Activated T-cell treated with anti-CD3 and anti-CD28 coated beads for 1 hour (primary cell): Measurements from ENCODE around the gene SREBF2.

ENCODE experiments used
- DNase-seq: peaks from one replicate; pipeline ENCODE4 v3.0.0-alpha.2; 2020; ENCODE audit warnings: low read depth

SREBF2 gene

DNA sequence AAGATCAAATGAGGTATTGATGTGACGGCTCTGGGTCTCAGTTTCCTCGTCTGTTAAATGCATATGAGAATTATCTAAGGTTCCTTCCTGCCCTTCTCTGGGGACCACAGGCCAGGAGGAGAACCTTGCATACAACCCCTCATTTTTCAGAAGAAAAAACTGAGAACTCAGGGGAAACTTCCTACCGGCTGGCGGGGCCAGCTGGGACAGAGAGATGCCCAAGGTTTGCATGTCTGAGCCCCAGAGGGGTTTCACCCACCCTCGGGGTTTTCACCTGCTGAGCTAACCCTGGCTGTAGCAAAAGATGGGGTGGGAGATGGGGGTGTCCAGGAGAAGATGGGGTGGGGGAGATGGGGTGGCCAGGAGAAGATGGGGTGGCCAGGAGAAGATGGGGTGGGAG, 89.4 kb downstream of the SREBF2 start:
- no peak for DNase-seq

DNA sequence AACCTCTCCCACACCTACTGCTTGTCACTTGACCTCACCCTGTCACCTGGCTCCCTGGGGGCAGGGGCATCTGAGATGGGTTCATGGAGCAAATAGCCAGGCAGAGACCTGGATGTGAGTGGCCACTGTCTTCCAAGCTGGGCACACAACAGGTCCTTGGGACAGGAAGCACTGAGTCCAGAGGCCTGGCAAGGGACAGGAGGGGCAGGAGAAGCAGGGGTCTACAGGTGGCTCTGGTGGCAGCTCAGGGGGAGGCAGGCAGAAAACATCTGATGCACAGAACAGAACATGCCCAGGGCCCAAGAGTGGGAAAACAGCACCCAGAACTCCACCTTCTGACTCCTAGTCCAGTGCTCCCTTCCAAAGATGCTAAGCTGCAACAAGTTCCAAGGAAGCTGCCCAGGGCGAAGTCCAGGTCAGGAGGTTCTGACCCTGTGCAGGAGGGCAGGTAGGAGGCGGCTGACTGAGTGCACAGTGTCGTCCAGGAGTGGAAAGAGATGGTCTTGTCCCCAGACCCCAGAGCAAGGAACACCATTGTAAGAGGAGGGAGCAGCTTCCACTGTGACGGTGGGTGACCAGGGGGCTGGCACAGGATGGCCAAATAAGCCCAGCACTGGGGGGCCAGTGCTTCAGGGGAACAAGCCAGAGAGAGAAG, 90.2 kb downstream of the SREBF2 start:
- no peak for DNase-seq

DNA sequence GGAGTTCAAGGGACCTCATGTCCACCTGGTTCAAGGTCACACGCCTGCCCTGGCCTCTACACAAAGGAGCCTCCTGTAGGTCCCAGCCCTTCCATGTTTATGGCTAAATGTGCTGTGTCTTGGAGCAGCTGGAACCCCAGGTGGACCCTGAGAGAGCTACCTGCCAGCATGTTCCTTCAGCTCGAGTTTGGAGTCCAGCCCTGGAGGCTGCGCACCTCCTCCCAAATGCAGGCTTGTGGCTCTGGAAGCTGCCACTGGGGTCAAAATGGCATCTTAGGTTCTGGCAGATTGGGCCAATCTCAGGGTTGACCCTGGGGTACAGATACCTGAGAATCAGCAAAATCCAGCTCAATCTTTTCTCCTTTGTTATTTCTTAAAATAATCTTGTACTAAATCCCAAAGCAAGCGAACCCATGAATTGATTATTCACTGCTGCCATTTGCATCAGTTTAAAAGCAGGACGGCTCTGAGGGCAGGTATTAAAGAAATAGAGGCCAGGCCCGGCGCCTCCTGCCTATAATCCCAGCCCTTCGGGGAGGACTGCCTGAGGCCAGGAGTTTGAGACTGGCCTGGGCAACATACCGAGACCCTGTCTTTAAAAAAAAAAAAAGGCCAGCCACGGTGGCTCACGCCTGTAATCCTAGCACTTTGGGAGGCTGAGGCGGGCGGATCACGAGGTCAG, 90.8 kb downstream of the SREBF2 start:
- no peak for DNase-seq

- DNase-seq, result peak; percentile 72
These were observed 93.0 kb downstream of the SREBF2 start for GRCh38 chr22:41925783-41926460.

- no peak for DNase-seq
These were observed 94.9 kb downstream of the SREBF2 start for GRCh38 chr22:41927813-41928212.

DNA sequence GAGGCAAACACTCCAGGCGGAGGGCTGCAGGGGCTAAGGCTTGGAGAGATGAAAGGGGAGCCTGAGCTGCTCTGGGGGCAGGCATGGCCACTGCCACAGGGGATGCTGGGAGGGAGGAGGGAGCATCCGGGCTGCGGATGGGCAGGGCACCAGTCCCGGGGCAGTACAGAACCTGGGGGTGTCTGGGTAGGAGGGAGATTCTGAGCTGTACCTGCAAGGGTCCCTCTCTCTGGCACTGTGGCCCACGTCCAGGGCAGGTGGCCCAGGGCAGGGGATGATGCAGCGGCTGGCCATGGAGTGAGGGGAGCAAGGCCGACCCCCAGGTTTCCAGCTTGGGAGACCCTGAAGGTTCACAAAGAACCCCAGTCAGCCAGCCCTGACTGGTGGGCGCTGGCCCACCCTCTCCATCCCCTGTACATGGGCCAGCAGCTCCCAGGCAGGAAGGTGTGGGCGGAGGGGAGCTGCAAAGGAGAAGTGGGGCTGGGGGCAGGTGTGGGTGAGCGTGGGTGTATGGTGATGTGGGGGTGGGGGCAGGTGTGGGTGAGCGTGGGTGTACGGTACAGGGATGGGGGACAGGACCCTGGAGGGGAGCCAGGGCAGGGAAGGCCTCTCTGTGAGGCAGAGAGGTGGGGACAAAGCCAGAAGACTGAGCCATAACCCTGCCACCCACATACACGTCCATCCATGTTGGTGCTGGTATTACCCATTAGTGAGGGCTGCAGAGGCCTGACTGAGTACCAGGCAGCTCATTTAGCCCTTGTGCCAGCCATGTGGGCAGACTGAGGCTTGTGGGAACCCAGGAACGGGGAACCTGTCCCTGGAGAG, 95.9 kb downstream of the SREBF2 start:
- DNase-seq, result no peak

DNA sequence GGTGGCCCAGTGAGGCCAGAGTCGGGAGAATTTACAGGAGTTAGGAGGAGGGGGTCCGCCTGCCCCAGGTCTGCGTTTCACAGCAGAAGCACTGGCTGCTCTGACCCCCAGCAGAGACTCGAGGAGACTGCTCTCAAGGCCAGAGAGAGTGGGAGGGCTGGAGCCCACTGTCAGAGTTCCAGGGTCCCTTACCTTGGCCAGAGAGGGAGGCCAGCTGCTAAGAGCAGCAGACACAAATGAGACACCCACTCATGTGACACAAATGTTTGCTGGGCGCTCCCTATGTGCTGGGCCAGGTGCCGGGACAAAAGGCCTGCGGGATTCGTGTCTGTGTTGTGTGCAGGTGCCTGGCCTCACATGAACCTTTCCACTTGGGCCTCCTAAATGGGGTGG, 96.5 kb downstream of the SREBF2 start:
- no peak for DNase-seq

- no peak for DNase-seq
These were observed 98.9 kb downstream of the SREBF2 start for GRCh38 chr22:41931701-41932269.

DNA sequence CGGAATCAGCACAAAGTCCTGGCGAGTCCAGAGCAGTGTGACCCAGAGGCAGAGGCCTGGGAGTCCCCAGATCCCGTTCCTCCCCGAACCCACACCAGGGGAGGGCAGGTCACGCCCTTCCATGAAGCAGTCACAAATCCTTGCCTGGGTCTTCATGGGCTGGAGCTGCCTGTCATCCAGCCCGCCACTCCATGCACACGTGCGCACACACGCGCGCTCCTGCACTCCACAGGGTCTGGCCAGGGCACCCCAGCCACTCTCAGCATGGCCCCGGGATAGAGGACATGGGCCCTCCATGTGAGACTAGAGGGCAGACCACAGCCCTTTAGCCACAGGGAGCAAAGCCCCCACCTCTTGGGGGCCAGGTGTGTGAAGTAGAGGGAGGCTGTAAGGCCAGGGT, 99.4 kb downstream of the SREBF2 start:
- no peak for DNase-seq

DNA sequence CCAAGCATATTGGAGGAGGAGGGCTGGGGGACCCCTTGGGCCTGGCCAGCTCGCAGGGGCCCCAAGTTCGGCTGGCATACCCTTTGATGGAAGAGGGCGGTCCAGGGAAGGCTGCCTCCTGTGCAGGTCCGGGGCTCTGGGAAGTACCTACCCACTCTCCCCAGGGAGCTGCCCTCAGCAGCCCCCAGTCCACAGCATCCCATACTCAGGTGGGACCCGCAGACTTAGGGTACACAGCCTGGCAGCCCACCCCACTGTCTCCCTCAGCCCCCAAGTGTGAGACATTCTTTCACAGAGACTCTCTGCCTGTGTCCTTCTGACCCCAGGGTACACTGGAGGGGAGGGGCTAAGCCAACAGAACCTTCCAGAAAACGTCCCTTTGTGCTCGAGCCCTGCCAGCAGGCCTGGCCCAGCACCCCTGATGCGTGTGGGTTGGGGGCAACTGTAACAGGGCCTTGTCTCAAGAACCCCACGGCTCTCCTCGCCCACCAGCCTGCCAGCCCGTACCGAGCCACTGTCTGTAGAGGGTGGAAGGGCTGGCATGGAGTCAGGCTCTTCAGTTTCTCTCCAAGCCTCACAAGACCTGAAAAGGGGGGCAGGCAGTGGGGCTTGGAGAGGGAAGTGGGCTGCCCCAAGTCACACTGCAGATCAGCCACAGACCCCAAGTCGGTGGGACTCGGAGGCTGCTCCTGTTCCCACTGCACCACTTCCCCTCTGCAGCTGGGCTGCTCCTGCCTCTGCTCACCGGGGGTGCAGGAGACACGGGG, 100.7 kb downstream of the SREBF2 start:
- DNase-seq, result no peak

DNA sequence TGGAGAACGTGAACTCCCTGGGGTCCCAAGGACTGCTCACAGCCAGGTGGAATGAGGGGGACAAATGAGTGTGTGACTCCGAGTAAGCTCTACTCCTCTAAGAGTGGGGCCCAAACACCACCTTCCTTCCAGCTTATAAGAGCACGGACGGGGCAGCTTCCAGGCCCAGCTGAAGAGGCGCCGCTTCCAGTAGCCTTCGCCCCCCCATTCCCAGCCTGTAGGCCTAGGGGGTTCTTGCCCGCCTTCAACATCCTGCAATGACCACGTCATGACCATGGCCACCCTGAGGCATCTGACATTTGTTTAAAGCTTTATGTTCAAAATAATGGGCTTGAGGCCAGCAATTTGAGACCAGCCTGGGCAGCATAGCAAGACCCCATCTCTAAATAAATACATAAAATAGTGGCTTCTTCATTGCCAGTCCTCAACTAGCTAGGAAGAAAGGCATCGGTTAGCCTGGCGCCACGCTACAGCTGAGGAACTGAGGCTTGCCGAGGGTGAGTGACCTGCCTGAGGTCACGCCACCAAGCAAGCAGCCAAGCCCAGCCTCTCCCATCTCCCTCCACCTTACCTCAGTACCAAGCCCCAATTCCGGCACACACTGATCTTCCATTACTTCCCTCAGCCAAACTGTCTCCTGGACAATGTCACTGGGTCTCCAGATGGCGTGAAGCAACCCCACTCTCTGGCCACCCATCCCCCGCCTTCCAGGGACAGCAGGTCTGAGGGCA, 101.5 kb downstream of the SREBF2 start:
- no peak for DNase-seq

DNA sequence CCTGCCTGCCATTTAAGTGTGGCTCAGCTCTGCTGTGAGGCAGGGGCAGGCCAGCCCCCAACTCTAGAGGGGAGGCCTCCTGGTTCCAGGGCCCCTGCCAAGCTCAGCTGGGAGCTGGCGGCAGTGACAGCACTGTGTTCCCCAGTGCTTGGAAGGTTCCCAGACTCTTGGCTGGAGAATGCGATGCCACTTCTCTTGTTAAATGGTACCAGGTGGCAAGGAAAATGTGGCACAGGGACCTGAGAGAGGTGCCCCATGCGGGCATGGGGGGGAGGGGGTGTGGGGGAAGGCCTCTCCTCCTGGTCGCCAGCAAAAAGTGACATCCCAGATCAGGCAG, 102.1 kb downstream of the SREBF2 start:
- no peak for DNase-seq

- DNase-seq, result no peak
These were observed 102.6 kb downstream of the SREBF2 start for GRCh38 chr22:41935509-41935908.

GRCh38 chr22:41936894-41937169, 103.9 kb downstream of the SREBF2 start:
- DNase-seq, result no peak

GRCh38 chr22:41939981-41940831, 107.3 kb downstream of the SREBF2 start:
- peak; percentile 88 for DNase-seq

DNA sequence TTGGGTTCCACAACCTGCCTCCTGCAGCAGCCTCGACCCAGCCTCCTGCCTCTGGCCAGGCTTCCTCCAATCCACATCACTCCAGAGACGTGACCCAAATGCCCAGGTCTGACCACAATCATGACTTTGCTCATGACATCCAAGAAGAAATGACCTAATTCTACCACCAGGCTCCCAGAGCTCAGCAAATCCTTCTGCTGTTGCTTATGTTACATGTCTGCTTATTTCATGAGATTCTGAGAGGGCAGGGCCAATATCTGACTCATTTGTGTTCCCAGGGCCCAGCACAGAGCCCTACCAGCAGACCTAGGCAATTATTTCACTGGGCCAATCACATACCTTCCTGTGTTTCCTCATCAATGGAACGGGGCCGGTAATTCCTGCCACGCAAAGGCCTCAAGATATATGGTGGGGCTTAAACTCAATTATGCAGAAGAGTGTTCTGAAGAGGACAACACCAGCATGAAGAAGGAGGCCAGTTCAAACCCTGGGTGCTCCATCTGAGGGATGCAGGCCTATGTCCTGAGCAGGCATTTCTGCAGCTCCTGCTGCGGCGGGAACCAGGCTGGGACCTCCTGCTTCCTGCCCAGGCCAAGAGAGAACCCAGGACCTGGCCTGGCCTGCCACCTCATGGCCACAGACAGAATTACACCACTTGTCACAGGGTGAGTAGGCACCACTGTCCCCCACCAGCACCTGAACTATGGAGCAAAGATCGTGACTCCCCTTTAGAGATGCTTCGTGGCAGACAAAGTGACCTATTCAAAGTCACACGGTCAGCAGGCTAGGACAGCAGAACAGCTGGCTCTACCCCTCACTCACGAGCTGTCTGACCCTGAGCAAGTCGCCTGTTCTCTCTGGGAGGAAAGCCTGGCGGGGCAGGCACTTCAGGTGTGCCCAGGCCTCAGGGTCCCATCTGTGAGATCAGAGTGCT, 108.2 kb downstream of the SREBF2 start:
- peak; percentile 76 for DNase-seq

DNA sequence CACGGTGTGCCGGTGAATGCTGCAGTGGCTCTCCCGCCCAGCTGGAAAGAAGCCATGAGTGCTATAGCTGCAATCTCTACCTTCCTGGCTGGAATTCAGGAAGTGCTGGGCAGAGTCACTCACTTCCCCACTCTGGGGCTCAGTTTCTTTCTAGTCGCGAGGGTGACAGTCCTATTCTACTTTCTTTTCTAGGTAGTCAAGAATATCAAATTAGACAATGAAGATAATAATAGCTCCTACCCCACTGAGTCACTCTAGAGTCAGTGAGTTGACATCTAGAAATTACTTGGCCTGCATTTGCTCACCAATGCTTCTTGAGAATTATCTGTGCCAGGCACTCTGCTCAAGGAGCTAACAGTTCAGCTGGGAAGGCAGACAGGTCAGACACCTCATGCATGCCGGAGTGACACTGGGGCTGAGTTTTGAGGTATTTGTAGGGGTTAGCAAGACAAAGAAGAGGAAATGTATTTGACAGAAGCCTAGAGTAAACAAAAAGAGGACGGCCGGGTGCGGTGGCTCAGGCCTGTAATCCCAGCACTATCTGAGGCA, 110.8 kb downstream of the SREBF2 start:
- DNase-seq, result no peak

- DNase-seq, result peak; percentile 76
These were observed 113.9 kb downstream of the SREBF2 start, which contains the start of gene CENPM for GRCh38 chr22:41946629-41947423. CENPM (minus strand) TSS chr22:41947152; CDS start chr22:41947076, 76 bp downstream.
